Skeletal muscle cell (primary cell): Measurements from ENCODE around the gene RNF126.
"Not testable (repeated sequence)": the region's sequence is repeated elsewhere in the genome, so short reads cannot be mapped to it uniquely, and the experiment has no call there.

Source experiments
- DNase-seq: peaks from one replicate; pipeline ENCODE4 v3.0.0-alpha.2; 2010; ENCODE audit warnings: low read depth
- H3K4me3 ChIP-seq: 2 replicates; pipeline ENCODE4 v1.5.1; 2011; ENCODE audit warnings: low read depth, mild to moderate bottlenecking, control low read depth, low read length, moderate library complexity

Gene RNF126

GRCh38 chr19:668675-669434 lies 5.8 kb upstream of the RNF126 start:
- H3K4me3 ChIP-seq, DNase-seq: not testable (repeated sequence)

- not testable (repeated sequence) for DNase-seq, H3K4me3 ChIP-seq
Measured at GRCh38 chr19:666985-667573, 4.1 kb upstream of the RNF126 start.

GRCh38 chr19:664913-665443 lies 2.0 kb upstream of the RNF126 start:
- no peak for DNase-seq
- no peak overlapping the region for H3K4me3 ChIP-seq

GRCh38 chr19:663682-664117 lies 686 bp upstream of the RNF126 start:
- DNase-seq, result no peak
- peak overlapping the region; percentile 55 for H3K4me3 ChIP-seq

GRCh38 chr19:662207-662961 lies 630 bp downstream of the RNF126 start:
- H3K4me3 ChIP-seq, result peak overlapping the region; percentile 95
- DNase-seq, result no peak

GRCh38 chr19:661427-662196 lies 1.4 kb downstream of the RNF126 start:
- peak overlapping the region; percentile 95 for H3K4me3 ChIP-seq
- DNase-seq, result no peak

- no peak for DNase-seq
- H3K4me3 ChIP-seq, result peak overlapping the region; percentile 95
Measured at GRCh38 chr19:660793-661426, 2.1 kb downstream of the RNF126 start.

GRCh38 chr19:658916-659839 lies 3.8 kb downstream of the RNF126 start:
- no peak for DNase-seq
- no peak overlapping the region for H3K4me3 ChIP-seq

GRCh38 chr19:658059-658839 lies 4.8 kb downstream of the RNF126 start:
- no peak for DNase-seq

GRCh38 chr19:657611-658010 lies 5.4 kb downstream of the RNF126 start:
- no peak overlapping the region for H3K4me3 ChIP-seq
- no peak for DNase-seq

More at GRCh38 chr19:658059-658839, 4.8 kb downstream of the RNF126 start:
- no peak overlapping the region for H3K4me3 ChIP-seq

- no peak for DNase-seq
- H3K4me3 ChIP-seq, result no peak overlapping the region
Measured at GRCh38 chr19:656751-657559, 6.1 kb downstream of the RNF126 start.

- H3K4me3 ChIP-seq, result no peak overlapping the region
- no peak for DNase-seq
Measured at GRCh38 chr19:655691-656090, 7.3 kb downstream of the RNF126 start.

GRCh38 chr19:653425-653824 lies 9.6 kb downstream of the RNF126 start:
- DNase-seq, result no peak
- no peak overlapping the region for H3K4me3 ChIP-seq

- H3K4me3 ChIP-seq, result no peak overlapping the region
- no peak for DNase-seq
Measured at GRCh38 chr19:652467-653389, 10.3 kb downstream of the RNF126 start.

GRCh38 chr19:651991-652390 lies 11.0 kb downstream of the RNF126 start:
- H3K4me3 ChIP-seq, result no peak overlapping the region
- no peak for DNase-seq
